HS-5 (cell line): ENCODE measurements around the gene PPIL1.
A peak's percentile ranks its signal among the peaks of the same experiment; 100 is the strongest.

Experiments used
- DNase-seq: peaks from one replicate; pipeline ENCODE4 v3.0.0-alpha.2; 2012; ENCODE audit warnings: low read depth

PPIL1 gene

GRCh38 chr6:36888654-36889481 is 14.3 kb upstream of the PPIL1 start:
- no peak for DNase-seq

DNA sequence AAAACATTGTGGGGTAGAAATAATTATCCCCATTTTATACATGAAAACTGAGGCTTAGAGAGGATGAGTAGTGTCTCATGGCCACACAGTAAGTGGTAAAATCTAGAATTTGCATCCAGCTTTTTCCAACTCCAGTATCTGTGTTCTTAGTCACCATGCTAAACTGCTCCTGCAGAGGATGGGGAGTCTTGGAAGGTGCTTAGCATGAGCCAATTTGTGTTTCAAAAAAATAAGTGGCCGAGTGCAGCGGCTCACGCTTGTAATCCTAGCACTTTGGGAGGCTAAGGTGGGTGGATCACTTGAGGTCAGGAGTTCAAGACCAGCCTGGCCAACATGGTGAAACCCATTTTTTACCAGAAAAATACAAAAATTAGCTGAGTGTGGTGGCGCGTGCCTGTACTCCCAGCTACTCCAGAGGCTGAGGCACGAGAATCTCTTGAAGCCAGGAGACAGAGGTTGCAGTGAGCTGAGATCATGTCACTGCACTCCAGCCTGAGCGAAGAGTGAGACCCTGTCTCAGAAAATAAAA is 13.6 kb upstream of the PPIL1 start:
- no peak for DNase-seq

GRCh38 chr6:36886950-36887618 is 12.5 kb upstream of the PPIL1 start:
- no peak for DNase-seq

GRCh38 chr6:36885461-36886401 is 11.1 kb upstream of the PPIL1 start, which contains the start of gene C6orf89:
TSS of gene C6orf89 (plus strand) at chr6:36885952. CDS start at chr6:36899445, 13,493 bp downstream.
- peak; percentile 87 for DNase-seq

- DNase-seq = no peak
Measured at GRCh38 chr6:36884610-36885009, 10.0 kb upstream of the PPIL1 start.

- DNase-seq = no peak
Measured at GRCh38 chr6:36875250-36875633, 639 bp upstream of the PPIL1 start.

GRCh38 chr6:36873612-36874442 is 776 bp downstream of the PPIL1 start:
- DNase-seq = no peak

GRCh38 chr6:36873115-36873514 is 1.5 kb downstream of the PPIL1 start:
- DNase-seq = no peak

DNA sequence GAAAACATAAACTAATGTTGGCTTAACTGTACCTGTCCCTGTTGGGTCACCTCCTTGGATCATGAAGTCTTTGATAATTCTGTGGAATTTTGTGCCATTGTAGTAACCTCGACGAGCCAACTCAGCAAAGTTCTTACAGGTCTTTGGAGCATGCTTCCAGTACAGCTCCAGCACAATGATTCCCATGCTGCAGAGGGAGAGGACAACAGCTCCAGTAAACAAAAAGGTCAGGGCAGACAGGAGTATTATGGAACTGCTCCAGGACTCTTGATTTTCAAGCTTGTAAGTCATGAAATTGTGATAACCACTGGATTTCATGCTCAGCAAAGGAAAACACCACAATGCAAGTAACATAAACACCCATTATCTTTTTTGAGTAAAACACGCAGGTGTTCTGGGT is 2.9 kb downstream of the PPIL1 start:
- DNase-seq = no peak

GRCh38 chr6:36867471-36868224 is 7.0 kb downstream of the PPIL1 start:
- DNase-seq = no peak

- DNase-seq = no peak
Measured at GRCh38 chr6:36865835-36866234, 8.8 kb downstream of the PPIL1 start.

DNA sequence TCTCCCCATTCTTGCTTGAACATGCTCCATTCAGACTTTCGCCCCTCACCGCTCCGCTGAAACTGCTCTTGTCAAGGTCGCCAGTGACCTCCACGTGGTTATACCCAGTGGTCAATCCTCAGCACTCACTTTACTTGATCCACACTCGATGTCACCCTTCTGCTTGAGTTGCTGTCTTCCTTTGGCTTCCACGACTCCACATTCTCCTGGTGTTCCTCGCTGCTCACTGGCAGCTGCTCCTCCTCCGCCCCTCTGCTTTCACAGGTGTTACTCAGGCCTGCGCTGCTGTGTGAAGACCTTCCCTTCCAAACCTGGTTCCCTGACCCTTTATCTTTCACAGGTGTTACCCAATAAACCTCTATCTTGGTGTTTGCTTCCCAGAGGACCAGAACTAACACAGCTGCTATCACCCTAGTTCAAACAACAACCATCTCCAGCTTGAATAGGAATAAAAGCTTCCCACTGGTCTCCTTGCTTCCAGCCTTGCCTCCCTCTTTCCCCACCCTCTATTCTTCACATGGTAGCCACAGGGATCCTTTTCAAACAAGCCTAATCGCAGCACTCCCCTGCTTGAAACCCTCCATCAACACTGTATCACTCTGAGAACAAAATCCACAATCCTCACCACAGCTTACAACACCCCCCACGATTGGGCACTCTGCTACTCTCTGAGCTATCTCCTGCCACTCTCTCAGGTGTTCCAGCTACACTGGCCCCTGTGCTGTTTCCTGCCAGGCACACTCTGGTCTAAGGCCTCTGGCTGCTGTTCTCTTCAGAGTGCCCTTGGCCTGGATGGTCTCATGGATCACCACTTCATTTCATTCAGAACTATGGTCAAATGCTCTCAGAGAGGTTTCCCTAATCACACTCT is 10.7 kb downstream of the PPIL1 start:
- no peak for DNase-seq

GRCh38 chr6:36862848-36863382 is 11.7 kb downstream of the PPIL1 start:
- no peak for DNase-seq

- no peak for DNase-seq
Measured at GRCh38 chr6:36862164-36862847, 12.3 kb downstream of the PPIL1 start.

GRCh38 chr6:36860126-36860525 is 14.5 kb downstream of the PPIL1 start:
- DNase-seq = no peak

GRCh38 chr6:36858407-36858981 is 16.1 kb downstream of the PPIL1 start:
- no peak for DNase-seq

DNA sequence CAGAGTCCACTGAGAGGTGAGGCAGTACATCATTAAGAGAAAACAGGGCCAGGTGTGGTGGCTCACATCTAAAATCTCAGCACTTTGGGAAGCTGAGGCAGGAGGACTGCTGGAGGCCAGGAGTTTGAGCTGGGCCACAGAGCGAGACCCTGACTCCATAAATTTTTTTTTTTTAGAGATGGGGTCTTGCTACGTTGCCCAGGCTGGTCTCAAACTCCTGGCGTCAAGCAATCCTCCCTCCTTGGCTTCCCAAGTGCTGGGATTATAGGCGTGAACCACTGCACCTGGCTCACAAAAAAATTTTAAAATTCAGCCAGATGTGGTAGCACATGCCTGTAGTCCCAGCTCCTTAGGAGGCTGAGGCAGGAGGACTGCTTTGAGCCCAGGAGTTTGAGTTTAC is 17.3 kb downstream of the PPIL1 start:
- no peak for DNase-seq

DNA sequence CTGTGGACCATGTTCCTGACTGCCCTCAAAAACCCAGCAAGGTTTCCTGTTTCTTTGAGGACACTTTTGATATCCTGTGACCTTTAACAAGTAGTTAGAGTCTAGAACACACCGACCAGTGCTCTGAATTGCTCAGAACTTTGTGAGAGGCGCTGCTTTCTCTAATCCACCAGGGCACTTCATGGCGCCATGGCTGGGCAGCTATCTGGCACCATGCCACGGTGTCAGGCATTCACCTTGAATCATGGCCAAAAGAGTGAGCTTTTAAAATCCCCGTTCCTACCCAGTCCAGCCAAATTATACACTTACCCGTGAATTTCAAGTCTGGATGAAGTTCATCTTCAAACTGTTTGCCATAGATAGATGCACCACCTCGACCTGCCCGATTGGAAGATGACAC is 18.3 kb downstream of the PPIL1 start:
- no peak for DNase-seq
